Endodermal cell (in vitro differentiated cells): ENCODE measurements around the gene FAM168B. TPM values are rescaled to one million over a fixed set of nuclear protein-coding genes. Genes with fewer than 3 reads are reported as not detected.

Source experiments
- DNase-seq: peaks from one replicate; pipeline ENCODE4 v3.0.0-alpha.2; 2017
- H3K27ac ChIP-seq: 2 replicates; pipeline ENCODE4 v1.5.1; 2013; ENCODE audit warnings: mild to moderate bottlenecking, low read depth, low read length, moderate library complexity
- H3K27me3 ChIP-seq: 2 replicates; pipeline ENCODE4 v1.6.1; 2013; ENCODE audit warnings: mild to moderate bottlenecking, low read length, moderate library complexity; ENCODE audit not compliant: insufficient read depth, control insufficient read depth, poor library complexity, severe bottlenecking
- H3K36me3 ChIP-seq: 2 replicates; pipeline ENCODE4 v1.7.0; 2013; ENCODE audit warnings: mild to moderate bottlenecking, low read length, moderate library complexity; ENCODE audit not compliant: control insufficient read depth, insufficient read depth
- H3K4me1 ChIP-seq: one replicate; pipeline ENCODE4 v1.7.0; 2013; ENCODE audit warnings: low read length; ENCODE audit not compliant: control insufficient read depth, insufficient read depth
- H3K4me3 ChIP-seq: 2 replicates; pipeline ENCODE4 v1.5.1; 2013; ENCODE audit warnings: mild to moderate bottlenecking, low read length, moderate library complexity
- H3K9ac ChIP-seq: 2 replicates; pipeline ENCODE4 v1.6.1; 2013; ENCODE audit warnings: mild to moderate bottlenecking, low read length, moderate library complexity; ENCODE audit not compliant: poor library complexity, severe bottlenecking; ENCODE audit errors: extremely low read depth
- H3K9me3 ChIP-seq: 2 replicates; pipeline ENCODE4 v1.6.1; 2013; ENCODE audit warnings: mild to moderate bottlenecking, low read length, moderate library complexity; ENCODE audit not compliant: control insufficient read depth
- H3K27ac Mint-ChIP-seq: 2 replicates; pipeline ENCODE4 v1.8.0; 2020; ENCODE audit warnings: mixed read lengths
- H3K27me3 Mint-ChIP-seq: 2 replicates; pipeline ENCODE4 v1.8.0; 2021; ENCODE audit warnings: mild to moderate bottlenecking, mixed read lengths; ENCODE audit not compliant: insufficient read depth
- H3K36me3 Mint-ChIP-seq: 2 replicates; pipeline ENCODE4 v1.8.0; 2020; ENCODE audit warnings: low read depth, mixed read lengths
- H3K4me1 Mint-ChIP-seq: 2 replicates; pipeline ENCODE4 v1.8.0; 2020; ENCODE audit warnings: mixed read lengths
- H3K4me3 Mint-ChIP-seq: 2 replicates; pipeline ENCODE4 v1.8.0; 2020; ENCODE audit warnings: mild to moderate bottlenecking, moderate library complexity, mixed read lengths
- H3K9me3 Mint-ChIP-seq: 2 replicates; pipeline ENCODE4 v1.8.0; 2020; ENCODE audit warnings: mild to moderate bottlenecking, mixed read lengths
- WGBS, 2 experiments: methylation state at CpG; one replicate each; pipeline versions ENCODE4 v1.1.5 to v1.1.7; 2013; ENCODE audit warnings: missing lambda C conversion rate in 2 of 2, mixed read lengths in 1 of 2; ENCODE audit not compliant: insufficient coverage in 1 of 2, insufficient read length in 1 of 2; 5-methylcytosine and 5-hydroxymethylcytosine counted together
- total RNA-seq, 2 donors: library from RNA; stranded (reverse); fragmentation: NEBNext Ultra II Directional in 1 of 2; extraction: Animal tissue kit (Norgen Biotek cat#: 25700) in 1 of 2; gene quantifications; 2 replicates in 1 of 2; 3 replicates in 1 of 2; pipeline ENCODE4 v1.2.1, GENCODE V29; 2021
- TF ChIP-seq, protein P1 (sequence below): fragments of 200-600 bp; sonication (generic); conservative IDR thresholded peaks from 2 replicates; pipeline ENCODE4 v1.5.0; 2021; ENCODE audit warnings: antibody characterized with exemption, mild to moderate bottlenecking

The FAM168B gene
- total RNA-seq, 2 donors from 2014 or later = 77.5 to 77.6 TPM

DNA sequence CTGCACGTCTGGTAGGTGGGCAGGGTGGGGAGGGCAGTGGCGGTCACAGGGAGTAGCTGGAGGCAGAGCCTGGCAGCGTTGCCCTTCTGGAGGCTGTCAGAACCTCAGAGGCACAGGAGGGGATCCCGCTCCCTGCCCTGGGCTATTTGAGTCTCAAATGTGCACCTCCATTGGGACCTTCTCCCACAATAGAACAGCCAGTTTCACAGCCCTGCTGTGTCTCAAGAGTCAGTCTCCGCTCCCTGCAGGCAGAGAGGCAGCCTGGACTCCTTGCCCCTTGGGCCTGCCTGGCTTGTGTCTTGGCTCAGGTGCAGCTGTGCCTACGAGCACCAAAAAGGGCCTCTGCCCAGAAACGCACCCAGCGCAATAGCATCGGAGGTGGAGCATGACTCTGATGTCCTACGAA lies 57.4 kb downstream of the FAM168B start:
- H3K9ac ChIP-seq = no peak overlapping the region
- H3K4me3 Mint-ChIP-seq = peak overlapping the region; percentile 56
- WGBS, 2 experiments = 83 to 96% methylated on average over 3 to 10 of the region's 10 CpGs
- H3K4me1 Mint-ChIP-seq = peaks cover 14% of the 10 kb centered on the region
- H3K27ac ChIP-seq = no peak overlapping the region
- peaks cover 46% of the 10 kb centered on the region for H3K27me3 Mint-ChIP-seq
- H3K9me3 Mint-ChIP-seq = no peaks in the 10 kb centered on the region
- DNase-seq = peak; percentile 65
- H3K36me3 ChIP-seq = peaks cover under 1% of the 10 kb centered on the region
- H3K9me3 ChIP-seq = no peaks in the 10 kb centered on the region
- H3K27me3 ChIP-seq = peaks cover 13% of the 10 kb centered on the region
- H3K36me3 Mint-ChIP-seq = peaks cover under 1% of the 10 kb centered on the region
- peaks cover 14% of the 10 kb centered on the region for H3K4me1 ChIP-seq
- TF ChIP-seq, protein P1, sequence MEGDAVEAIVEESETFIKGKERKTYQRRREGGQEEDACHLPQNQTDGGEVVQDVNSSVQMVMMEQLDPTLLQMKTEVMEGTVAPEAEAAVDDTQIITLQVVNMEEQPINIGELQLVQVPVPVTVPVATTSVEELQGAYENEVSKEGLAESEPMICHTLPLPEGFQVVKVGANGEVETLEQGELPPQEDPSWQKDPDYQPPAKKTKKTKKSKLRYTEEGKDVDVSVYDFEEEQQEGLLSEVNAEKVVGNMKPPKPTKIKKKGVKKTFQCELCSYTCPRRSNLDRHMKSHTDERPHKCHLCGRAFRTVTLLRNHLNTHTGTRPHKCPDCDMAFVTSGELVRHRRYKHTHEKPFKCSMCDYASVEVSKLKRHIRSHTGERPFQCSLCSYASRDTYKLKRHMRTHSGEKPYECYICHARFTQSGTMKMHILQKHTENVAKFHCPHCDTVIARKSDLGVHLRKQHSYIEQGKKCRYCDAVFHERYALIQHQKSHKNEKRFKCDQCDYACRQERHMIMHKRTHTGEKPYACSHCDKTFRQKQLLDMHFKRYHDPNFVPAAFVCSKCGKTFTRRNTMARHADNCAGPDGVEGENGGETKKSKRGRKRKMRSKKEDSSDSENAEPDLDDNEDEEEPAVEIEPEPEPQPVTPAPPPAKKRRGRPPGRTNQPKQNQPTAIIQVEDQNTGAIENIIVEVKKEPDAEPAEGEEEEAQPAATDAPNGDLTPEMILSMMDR = no peak
- no peak overlapping the region for H3K27ac Mint-ChIP-seq
- peak overlapping the region; percentile 56 for H3K4me3 ChIP-seq

DNA sequence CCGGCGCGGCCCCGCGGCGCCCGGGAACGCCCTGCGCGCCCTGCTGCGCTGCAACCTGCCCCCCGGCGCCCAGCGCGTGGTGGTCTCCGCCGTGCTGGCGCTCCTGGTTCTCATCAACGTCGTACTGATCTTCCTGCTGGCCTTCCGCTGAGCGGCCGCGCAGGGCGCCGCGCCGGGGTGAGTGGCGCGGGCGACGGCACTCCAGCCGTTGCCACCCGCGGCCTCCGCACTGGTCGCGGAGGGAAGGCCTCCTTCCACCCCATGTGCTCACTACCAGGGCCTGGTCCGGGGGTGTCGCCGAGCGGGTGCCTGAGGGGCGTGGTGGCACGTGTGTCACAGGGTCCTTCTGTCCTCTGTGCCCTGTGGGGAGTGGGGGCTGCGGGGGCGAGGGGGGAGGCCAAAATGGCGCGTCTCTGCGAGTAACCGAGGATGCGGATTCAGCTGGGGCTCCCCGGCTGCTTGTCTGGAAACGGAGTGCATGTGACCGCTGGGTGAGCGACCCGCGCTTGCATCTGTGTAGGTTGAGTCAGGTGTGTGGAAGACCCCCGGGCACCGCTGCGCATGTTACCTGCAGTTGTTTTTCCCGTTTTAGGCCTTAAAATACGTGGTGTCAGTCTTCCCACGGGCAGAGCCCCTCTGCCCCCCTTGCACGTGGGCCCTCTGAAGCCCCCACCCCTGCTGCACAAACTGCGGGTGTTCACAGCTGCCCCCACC lies 58.0 kb downstream of the FAM168B start:
- H3K4me3 ChIP-seq = peak overlapping the region; percentile 56
- Mint-ChIP-seq H3K9me3 (no peaks in the 10 kb centered on the region), H3K4me1 (peaks cover 18% of the 10 kb centered on the region), H3K27me3 (peaks cover 47% of the 10 kb centered on the region), H3K27ac (no peak overlapping the region), H3K4me3 (peak overlapping the region; percentile 56), H3K36me3 (no peaks in the 10 kb centered on the region)
- H3K9ac ChIP-seq = peak overlapping the region; percentile 47
- no peaks in the 10 kb centered on the region for H3K36me3 ChIP-seq
- TF ChIP-seq, protein P1 = no peak
- H3K27ac ChIP-seq = no peak overlapping the region
- WGBS, 2 experiments = 21 to 23% methylated on average over 8 to 65 of the region's 65 CpGs
- peaks cover 14% of the 10 kb centered on the region for H3K4me1 ChIP-seq
- H3K27me3 ChIP-seq = peaks cover 13% of the 10 kb centered on the region
- no peaks in the 10 kb centered on the region for H3K9me3 ChIP-seq
- peak; percentile 74 for DNase-seq

DNA sequence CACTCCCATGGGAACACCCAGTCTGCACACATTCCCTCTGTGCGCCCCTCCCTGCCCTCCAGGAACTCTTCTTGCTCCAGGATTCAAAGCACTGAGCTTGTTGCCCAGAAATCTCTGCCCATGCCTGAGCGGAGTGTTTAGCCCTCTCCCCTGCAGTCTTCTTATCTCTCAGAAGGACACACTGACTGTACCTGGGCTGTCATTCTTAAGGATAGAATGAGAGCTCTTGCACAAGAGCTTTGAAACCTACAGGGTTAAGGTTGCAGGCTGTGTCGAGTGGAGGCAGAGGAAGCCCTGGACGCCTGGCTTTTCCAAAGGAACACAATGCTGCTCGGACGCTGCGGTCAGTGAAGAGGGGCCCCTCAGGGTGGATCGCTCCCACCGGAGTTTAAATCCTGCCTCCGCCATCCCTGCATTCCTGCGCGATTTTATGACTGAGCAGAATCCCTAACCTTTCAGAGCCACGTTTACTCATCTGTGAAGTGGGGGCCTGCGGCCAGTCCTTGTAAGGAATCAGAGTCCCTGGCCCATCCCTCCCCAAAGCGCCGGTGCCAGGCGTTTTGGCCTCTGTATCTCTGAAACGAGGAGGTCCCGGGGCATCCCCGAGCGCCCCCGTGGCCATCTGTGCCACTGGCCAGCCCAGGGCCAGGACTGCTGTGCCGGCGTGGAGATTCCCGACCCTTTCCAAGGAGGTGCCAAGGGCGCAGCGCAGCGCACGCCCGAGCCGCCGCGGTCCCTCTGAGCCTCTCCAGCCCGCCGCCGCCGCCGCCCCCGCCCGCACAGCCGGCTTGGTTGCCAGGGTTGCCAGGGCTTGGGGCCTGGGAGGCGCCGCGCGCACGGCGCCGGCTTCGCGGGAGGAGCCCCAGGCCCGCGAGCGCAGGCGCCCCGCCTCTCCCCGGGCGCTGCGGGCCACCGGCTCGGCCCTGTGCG lies 58.9 kb downstream of the FAM168B start:
- peak overlapping the region; percentile 60 for H3K4me3 ChIP-seq
- H3K27me3 ChIP-seq = peaks cover 13% of the 10 kb centered on the region
- H3K9me3 ChIP-seq = no peaks in the 10 kb centered on the region
- H3K9ac ChIP-seq = no peak overlapping the region
- Mint-ChIP-seq H3K36me3 (peaks cover 3% of the 10 kb centered on the region), H3K9me3 (no peaks in the 10 kb centered on the region), H3K27me3 (peaks cover 47% of the 10 kb centered on the region), H3K27ac (no peak overlapping the region), H3K4me3 (peak overlapping the region; percentile 56), H3K4me1 (peaks cover 19% of the 10 kb centered on the region)
- peak; percentile 82 for DNase-seq
- peaks cover 14% of the 10 kb centered on the region for H3K4me1 ChIP-seq
- TF ChIP-seq, protein P1 = no peak
- WGBS, 2 experiments = 13 to 14% methylated on average over 32 to 61 of the region's 61 CpGs
- no peaks in the 10 kb centered on the region for H3K36me3 ChIP-seq
- no peak overlapping the region for H3K27ac ChIP-seq
